SK-N-SH treated with all-trans-retinoic acid at 6 μM for 48 hours (cell line): ENCODE results near the gene PSME3.
"Not testable (repeated sequence)": the region's sequence is repeated elsewhere in the genome, so short reads cannot be mapped to it uniquely, and the experiment has no call there.

ENCODE experiments used
- ATAC-seq: fragments of 200-7000 bp; cut with Tn5 transposase; 3 replicates; pipeline ENCODE4 v1.9.1; 2020; ENCODE audit warnings: mild to moderate bottlenecking, moderate library complexity
- ARNTL ChIP-seq: fragments of 450-650 bp; formaldehyde crosslinking; IDR thresholded peaks from 2 replicates; pipeline ENCODE4 v1.5.0; 2020; ENCODE audit warnings: low read depth, mild to moderate bottlenecking, moderate library complexity, borderline replicate concordance
- BACH2 ChIP-seq: fragments of 250-450 bp; sonication (Bioruptor Pico); IDR thresholded peaks from 2 replicates; pipeline ENCODE4 v1.9.0; 2021; ENCODE audit warnings: mild to moderate bottlenecking, borderline replicate concordance
- CREB5 ChIP-seq: fragments of 250-450 bp; sonication (Bioruptor Pico); IDR thresholded peaks from 2 replicates; pipeline ENCODE4 v1.5.1; 2020; ENCODE audit warnings: low read depth, mild to moderate bottlenecking, moderate library complexity
- CSDC2 ChIP-seq: fragments of 250-450 bp; sonication (Bioruptor Pico); IDR thresholded peaks from 2 replicates; pipeline ENCODE4 v1.5.0; 2020; ENCODE audit warnings: mild to moderate bottlenecking, moderate library complexity
- ESRRG ChIP-seq: fragments of 250-450 bp; sonication (Bioruptor Pico); IDR thresholded peaks from 2 replicates; pipeline ENCODE4 v1.6.1; 2021; ENCODE audit warnings: mild to moderate bottlenecking
- ISL1 ChIP-seq: fragments of 250-450 bp; sonication (Bioruptor Pico); IDR thresholded peaks from 2 replicates; pipeline ENCODE4 v2.1.2; 2022; ENCODE audit warnings: mild to moderate bottlenecking, moderate library complexity
- OSR1 ChIP-seq: fragments of 250-450 bp; sonication (Bioruptor Pico); IDR thresholded peaks from 2 replicates; pipeline ENCODE4 v1.8.0; 2022; ENCODE audit warnings: moderate library complexity, mild to moderate bottlenecking, inconsistent platforms
- PATZ1 ChIP-seq: fragments of 250-450 bp; sonication (Bioruptor Pico); IDR thresholded peaks from 2 replicates; pipeline ENCODE4 v1.8.0; 2020; ENCODE audit warnings: mild to moderate bottlenecking, moderate library complexity, borderline replicate concordance
- PPARA ChIP-seq: fragments of 250-450 bp; sonication (Bioruptor Pico); IDR thresholded peaks from 2 replicates; pipeline ENCODE4 v1.5.0; 2020; ENCODE audit warnings: mild to moderate bottlenecking, borderline replicate concordance
- RARB ChIP-seq: fragments of 250-450 bp; sonication (Bioruptor Pico); IDR thresholded peaks from 2 replicates; pipeline ENCODE4 v1.8.0; 2021; ENCODE audit warnings: mild to moderate bottlenecking, moderate library complexity
- SNAI2 ChIP-seq: fragments of 250-450 bp; sonication (Bioruptor Pico); IDR thresholded peaks from 2 replicates; pipeline ENCODE4 v1.5.0; 2020; ENCODE audit warnings: mild to moderate bottlenecking, moderate library complexity
- TCF4 ChIP-seq: fragments of 250-450 bp; sonication (Bioruptor Pico); IDR thresholded peaks from 2 replicates; pipeline ENCODE4 v1.8.0; 2021; ENCODE audit warnings: mild to moderate bottlenecking, moderate library complexity, borderline replicate concordance
- ZC3H10 ChIP-seq: fragments of 250-450 bp; sonication (Bioruptor Pico); IDR thresholded peaks from 2 replicates; pipeline ENCODE4 v1.5.1; 2021; ENCODE audit warnings: mild to moderate bottlenecking, moderate library complexity
- ZFP3 ChIP-seq: fragments of 250-450 bp; sonication (Bioruptor Pico); IDR thresholded peaks from 2 replicates; pipeline ENCODE4 v1.5.0; 2020; ENCODE audit warnings: mild to moderate bottlenecking, moderate library complexity
- ZFP30 ChIP-seq: fragments of 450-650 bp; formaldehyde crosslinking; IDR thresholded peaks from 2 replicates; pipeline ENCODE4 v1.5.0; 2022; ENCODE audit warnings: mild to moderate bottlenecking, moderate library complexity
- ZNF565 ChIP-seq: fragments of 450-650 bp; formaldehyde crosslinking; conservative IDR thresholded peaks from 2 replicates; pipeline ENCODE4 v1.5.0; 2020; ENCODE audit warnings: low read depth, mild to moderate bottlenecking, moderate library complexity
- ZNF70 ChIP-seq: fragments of 450-650 bp; formaldehyde crosslinking; IDR thresholded peaks from 2 replicates; pipeline ENCODE4 v1.5.0; 2020; ENCODE audit warnings: mild to moderate bottlenecking, moderate library complexity
- ZNF8 ChIP-seq: fragments of 450-650 bp; formaldehyde crosslinking; IDR thresholded peaks from 2 replicates; pipeline ENCODE4 v1.5.0; 2020; ENCODE audit warnings: mild to moderate bottlenecking, moderate library complexity
- TF ChIP-seq, protein P1 (sequence below): fragments of 250-450 bp; sonication (Bioruptor Pico); IDR thresholded peaks from 2 replicates; pipeline ENCODE4 v1.5.1; 2021; ENCODE audit warnings: mild to moderate bottlenecking, moderate library complexity
- TF ChIP-seq, protein P2 (sequence below): fragments of 250-450 bp; sonication (Bioruptor Pico); IDR thresholded peaks from 2 replicates; pipeline ENCODE4 v1.5.0; 2020; ENCODE audit warnings: mild to moderate bottlenecking, moderate library complexity
- TF ChIP-seq, protein P3 (sequence below): fragments of 250-450 bp; sonication (Bioruptor Pico); IDR thresholded peaks from 2 replicates; pipeline ENCODE4 v1.8.0; 2021; ENCODE audit warnings: low read depth, mild to moderate bottlenecking, moderate library complexity, borderline replicate concordance

Gene PSME3

GRCh38 chr17:42882166-42882565 is 49.0 kb downstream of the PSME3 start:
- TF ChIP-seq RARB = no peak
- TF ChIP-seq, all 23 proteins: peak for 0
- no peak for ATAC-seq

DNA sequence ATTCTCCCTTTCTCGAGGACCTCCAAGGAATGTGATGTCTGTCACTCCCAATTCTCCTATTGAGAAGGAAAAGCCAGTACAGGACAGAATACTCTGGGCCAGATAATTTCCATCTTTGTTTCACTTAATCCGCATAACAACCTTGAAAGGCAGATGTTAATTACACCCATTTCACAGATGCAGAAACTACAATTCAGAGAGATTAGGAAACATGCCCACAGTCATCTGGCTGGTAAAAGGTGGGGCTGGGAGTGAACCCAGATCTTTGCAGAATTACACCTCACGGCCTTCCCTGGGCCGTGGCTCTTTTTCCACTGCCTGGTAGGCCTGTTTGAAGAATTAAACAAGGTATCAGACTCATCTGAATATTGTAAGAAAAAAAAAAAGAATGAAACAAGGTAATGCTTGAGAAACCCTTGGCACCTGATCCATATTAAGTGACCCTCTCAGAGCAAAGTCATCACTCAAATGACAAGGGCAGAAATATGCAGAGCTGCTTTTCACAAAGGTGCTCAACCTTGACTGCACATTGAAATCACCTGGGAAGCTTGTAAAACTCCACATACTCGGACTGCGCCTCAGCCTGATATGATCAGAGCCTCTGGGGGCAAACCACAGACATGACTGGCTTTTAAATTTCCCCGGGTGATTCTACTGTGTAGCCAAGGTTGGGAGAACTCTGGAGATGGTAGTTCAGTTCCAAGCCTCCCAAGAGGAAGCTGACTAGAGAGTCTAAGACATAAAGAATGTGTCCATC is 50.8 kb downstream of the PSME3 start:
- TF ChIP-seq TCF4 (CRISPR knock-in tag) (no peak), ZNF565 (CRISPR knock-in tag) (no peak), ZC3H10 (CRISPR knock-in tag) (no peak), ZNF70 (no peak), PPARA (CRISPR knock-in tag) (no peak), PATZ1 (CRISPR knock-in tag) (no peak), RARB (no peak), OSR1 (CRISPR knock-in tag) (no peak), ZFP30 (CRISPR knock-in tag) (no peak), ARNTL (CRISPR knock-in tag) (no peak), BACH2 (no peak), SNAI2 (no peak), ESRRG (no peak), ISL1 (CRISPR knock-in tag) (no peak), CREB5 (CRISPR knock-in tag) (no peak), ZNF8 (CRISPR knock-in tag) (no peak)
- TF ChIP-seq, protein P1, sequence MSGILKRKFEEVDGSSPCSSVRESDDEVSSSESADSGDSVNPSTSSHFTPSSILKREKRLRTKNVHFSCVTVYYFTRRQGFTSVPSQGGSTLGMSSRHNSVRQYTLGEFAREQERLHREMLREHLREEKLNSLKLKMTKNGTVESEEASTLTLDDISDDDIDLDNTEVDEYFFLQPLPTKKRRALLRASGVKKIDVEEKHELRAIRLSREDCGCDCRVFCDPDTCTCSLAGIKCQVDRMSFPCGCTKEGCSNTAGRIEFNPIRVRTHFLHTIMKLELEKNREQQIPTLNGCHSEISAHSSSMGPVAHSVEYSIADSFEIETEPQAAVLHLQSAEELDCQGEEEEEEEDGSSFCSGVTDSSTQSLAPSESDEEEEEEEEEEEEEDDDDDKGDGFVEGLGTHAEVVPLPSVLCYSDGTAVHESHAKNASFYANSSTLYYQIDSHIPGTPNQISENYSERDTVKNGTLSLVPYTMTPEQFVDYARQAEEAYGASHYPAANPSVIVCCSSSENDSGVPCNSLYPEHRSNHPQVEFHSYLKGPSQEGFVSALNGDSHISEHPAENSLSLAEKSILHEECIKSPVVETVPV (CRISPR knock-in tag) = no peak
- TF ChIP-seq, protein P2, sequence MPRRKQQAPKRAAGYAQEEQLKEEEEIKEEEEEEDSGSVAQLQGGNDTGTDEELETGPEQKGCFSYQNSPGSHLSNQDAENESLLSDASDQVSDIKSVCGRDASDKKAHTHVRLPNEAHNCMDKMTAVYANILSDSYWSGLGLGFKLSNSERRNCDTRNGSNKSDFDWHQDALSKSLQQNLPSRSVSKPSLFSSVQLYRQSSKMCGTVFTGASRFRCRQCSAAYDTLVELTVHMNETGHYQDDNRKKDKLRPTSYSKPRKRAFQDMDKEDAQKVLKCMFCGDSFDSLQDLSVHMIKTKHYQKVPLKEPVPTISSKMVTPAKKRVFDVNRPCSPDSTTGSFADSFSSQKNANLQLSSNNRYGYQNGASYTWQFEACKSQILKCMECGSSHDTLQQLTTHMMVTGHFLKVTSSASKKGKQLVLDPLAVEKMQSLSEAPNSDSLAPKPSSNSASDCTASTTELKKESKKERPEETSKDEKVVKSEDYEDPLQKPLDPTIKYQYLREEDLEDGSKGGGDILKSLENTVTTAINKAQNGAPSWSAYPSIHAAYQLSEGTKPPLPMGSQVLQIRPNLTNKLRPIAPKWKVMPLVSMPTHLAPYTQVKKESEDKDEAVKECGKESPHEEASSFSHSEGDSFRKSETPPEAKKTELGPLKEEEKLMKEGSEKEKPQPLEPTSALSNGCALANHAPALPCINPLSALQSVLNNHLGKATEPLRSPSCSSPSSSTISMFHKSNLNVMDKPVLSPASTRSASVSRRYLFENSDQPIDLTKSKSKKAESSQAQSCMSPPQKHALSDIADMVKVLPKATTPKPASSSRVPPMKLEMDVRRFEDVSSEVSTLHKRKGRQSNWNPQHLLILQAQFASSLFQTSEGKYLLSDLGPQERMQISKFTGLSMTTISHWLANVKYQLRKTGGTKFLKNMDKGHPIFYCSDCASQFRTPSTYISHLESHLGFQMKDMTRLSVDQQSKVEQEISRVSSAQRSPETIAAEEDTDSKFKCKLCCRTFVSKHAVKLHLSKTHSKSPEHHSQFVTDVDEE (CRISPR knock-in tag) = no peak
- ATAC-seq = no peak

- ATAC-seq = not testable (repeated sequence)
Measured at GRCh38 chr17:42885806-42886205, 52.6 kb downstream of the PSME3 start.

DNA sequence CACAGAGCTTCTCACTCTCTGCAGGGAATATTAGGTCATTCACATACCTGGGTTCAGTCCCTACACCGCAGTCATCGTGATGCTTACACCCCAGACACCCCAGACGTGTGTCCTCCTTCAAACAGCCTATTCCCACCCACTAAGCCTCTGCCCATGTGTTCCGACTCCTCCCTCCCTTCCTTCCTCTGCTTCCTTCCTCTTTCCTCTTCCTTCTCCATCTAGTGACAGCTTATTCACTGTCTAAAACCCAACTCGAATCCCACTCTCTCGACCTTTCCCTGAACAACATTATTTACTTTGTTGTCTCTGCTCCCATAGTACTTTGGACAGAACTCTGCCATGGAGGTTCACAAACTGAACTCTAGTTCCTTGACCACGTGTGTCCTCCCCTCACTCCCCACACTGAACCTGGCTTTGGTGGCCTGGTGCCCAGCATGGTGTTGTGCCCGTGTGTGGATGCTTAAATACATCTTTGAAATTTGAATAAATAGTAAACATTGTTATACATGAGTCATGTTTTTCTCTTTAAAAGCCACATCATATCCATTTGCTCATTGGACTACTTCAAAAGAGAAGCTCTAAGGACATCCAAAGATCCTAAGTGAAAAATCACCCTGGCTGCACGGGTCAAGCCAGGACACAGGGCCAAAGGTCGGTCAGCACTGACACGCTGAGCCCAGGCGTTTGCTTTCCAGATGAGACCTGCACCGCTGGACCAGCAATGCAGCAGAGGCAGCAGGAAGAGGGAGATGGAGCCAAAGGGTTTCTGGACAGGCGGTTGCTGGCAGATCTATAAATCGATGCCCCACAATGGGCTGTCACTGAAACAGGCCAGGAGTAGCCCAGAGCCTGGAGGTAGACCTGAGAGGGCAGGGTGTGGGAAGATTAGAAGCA is 53.3 kb downstream of the PSME3 start:
- no peak for ATAC-seq
- TF ChIP-seq, protein P3, sequence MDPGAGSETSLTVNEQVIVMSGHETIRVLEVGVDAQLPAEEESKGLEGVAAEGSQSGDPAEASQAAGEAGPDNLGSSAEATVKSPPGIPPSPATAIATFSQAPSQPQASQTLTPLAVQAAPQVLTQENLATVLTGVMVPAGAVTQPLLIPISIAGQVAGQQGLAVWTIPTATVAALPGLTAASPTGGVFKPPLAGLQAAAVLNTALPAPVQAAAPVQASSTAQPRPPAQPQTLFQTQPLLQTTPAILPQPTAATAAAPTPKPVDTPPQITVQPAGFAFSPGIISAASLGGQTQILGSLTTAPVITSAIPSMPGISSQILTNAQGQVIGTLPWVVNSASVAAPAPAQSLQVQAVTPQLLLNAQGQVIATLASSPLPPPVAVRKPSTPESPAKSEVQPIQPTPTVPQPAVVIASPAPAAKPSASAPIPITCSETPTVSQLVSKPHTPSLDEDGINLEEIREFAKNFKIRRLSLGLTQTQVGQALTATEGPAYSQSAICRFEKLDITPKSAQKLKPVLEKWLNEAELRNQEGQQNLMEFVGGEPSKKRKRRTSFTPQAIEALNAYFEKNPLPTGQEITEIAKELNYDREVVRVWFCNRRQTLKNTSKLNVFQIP = no peak
- TF ChIP-seq ISL1 (CRISPR knock-in tag) = no peak
- no peak for TF ChIP-seq ZC3H10 (CRISPR knock-in tag)
- no peak for TF ChIP-seq BACH2
- no peak for TF ChIP-seq CSDC2 (CRISPR knock-in tag)
- TF ChIP-seq PPARA (CRISPR knock-in tag) = no peak
- no peak for TF ChIP-seq ZFP30 (CRISPR knock-in tag)
- TF ChIP-seq TCF4 (CRISPR knock-in tag) = no peak
- TF ChIP-seq ZNF565 (CRISPR knock-in tag) = no peak
- TF ChIP-seq, protein P1 (CRISPR knock-in tag) = no peak
- TF ChIP-seq ZFP3 (CRISPR knock-in tag) = no peak
